Activated T-helper 2 cell treated with anti-CD3 and anti-CD28 coated beads, Interferon-gamma antibody, Interleukin-2, Interleukin-4, amounts not matched to agents 10 μg/mL and 5 μg/mL and 100 μg/mL, durations not matched to agents 14 hours and 24 hours and 36 hours (primary cell): Measurements from ENCODE around the gene CDC42EP4. TPM values are rescaled to one million over a fixed set of nuclear protein-coding genes. Genes with fewer than 3 reads are reported as not detected.
"Not testable (repeated sequence)": the region's sequence is repeated elsewhere in the genome, so short reads cannot be mapped to it uniquely, and the experiment has no call there.

Experiments
- DNase-seq: peaks from one replicate; pipeline ENCODE4 v3.0.0; 2021; ENCODE audit warnings: low spot score
- H3K27ac Mint-ChIP-seq: one replicate; pipeline ENCODE4 v1.8.0; 2021; ENCODE audit warnings: mixed read lengths
- H3K27me3 Mint-ChIP-seq: one replicate; pipeline ENCODE4 v1.8.0; 2021; ENCODE audit warnings: low read depth, mixed read lengths
- H3K36me3 Mint-ChIP-seq: one replicate; pipeline ENCODE4 v1.8.0; 2021; ENCODE audit warnings: low read depth, mixed read lengths
- H3K4me1 Mint-ChIP-seq: one replicate; pipeline ENCODE4 v1.8.0; 2021; ENCODE audit warnings: low read depth, mixed read lengths
- H3K4me3 Mint-ChIP-seq: one replicate; pipeline ENCODE4 v1.8.0; 2021; ENCODE audit warnings: low read depth, mild to moderate bottlenecking, moderate library complexity, mixed read lengths
- H3K9me3 Mint-ChIP-seq: one replicate; pipeline ENCODE4 v1.8.0; 2021; ENCODE audit warnings: mixed read lengths
- intact Hi-C: fragments of 100-400 bp; cut with micrococcal nuclease; formaldehyde crosslinking; loops from one replicate; pipeline ENCODE4 v1.15.1; 2023
- total RNA-seq: library from RNA; stranded (reverse); gene quantifications from 2 replicates; pipeline ENCODE4 v1.2.3, GENCODE V29; 2022

CDC42EP4 gene
- total RNA-seq, 1 donor from 2014 or later: 1.6 TPM

- H3K9me3 Mint-ChIP-seq: no peaks in the 10 kb centered on the region
- no peaks in the 10 kb centered on the region for H3K4me1 Mint-ChIP-seq
- no peak overlapping the region for H3K27ac Mint-ChIP-seq
- H3K27me3 Mint-ChIP-seq: no peaks in the 10 kb centered on the region
- intact Hi-C loops: no loop called here
- H3K4me3 Mint-ChIP-seq: no peak overlapping the region
- DNase-seq: no peak
- H3K36me3 Mint-ChIP-seq: no peaks in the 10 kb centered on the region
These were observed 42.5 kb downstream of the CDC42EP4 start for GRCh38 chr17:73269329-73269615.

- no peak for DNase-seq
- intact Hi-C loops: no loop called here
- no peaks in the 10 kb centered on the region for H3K27me3 Mint-ChIP-seq
- H3K4me3 Mint-ChIP-seq: no peak overlapping the region
- no peaks in the 10 kb centered on the region for H3K36me3 Mint-ChIP-seq
- no peak overlapping the region for H3K27ac Mint-ChIP-seq
- no peaks in the 10 kb centered on the region for H3K4me1 Mint-ChIP-seq
- H3K9me3 Mint-ChIP-seq: no peaks in the 10 kb centered on the region
These were observed 43.0 kb downstream of the CDC42EP4 start for GRCh38 chr17:73268582-73269328.

DNA sequence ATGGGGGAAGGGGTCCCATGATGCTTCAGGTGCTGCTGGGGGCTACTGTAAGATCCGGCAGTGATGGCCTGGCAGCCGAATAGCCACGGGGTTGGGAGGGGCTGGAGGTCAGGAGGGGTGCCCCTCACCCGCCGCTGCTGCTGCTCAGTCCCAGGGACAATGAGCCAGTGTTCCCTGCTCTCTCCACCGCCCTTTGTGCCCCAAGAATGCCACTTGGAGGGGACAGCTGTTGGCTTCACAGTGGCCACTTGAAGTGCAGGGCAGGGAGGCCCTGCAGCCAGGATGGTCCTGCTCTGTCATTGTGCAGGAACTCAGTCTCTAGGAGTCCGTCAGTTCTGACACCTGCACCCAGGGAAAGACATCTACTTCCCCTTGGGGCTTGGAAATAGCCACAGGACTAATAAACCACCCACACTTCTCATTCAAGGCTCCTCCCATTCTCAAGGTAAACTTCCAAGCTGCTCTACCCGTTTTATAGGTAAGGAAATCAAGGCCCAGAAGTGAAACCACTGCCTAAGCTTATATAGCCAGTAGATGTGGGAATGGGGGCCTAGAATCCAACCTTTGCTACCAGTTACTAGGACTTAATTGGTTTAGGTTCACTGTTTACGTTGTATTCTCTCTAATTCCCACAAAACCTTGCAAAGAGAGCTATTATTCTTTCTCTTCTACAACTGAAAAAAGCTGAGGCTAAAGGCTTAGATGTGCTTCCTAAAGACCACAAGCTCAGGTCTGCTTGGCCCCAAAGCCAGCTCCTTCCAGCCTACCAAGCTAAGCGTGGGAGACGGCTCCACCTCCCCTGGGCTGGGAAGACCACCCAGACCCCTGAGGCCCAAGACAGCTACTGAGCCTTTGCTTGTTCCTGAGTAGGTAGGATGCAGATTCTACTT is 43.9 kb downstream of the CDC42EP4 start:
- Mint-ChIP-seq H3K36me3 (no peaks in the 10 kb centered on the region), H3K4me1 (no peaks in the 10 kb centered on the region), H3K4me3 (no peak overlapping the region), H3K9me3 (no peaks in the 10 kb centered on the region), H3K27ac (no peak overlapping the region), H3K27me3 (no peaks in the 10 kb centered on the region)
- intact Hi-C loops: no loop called here
- DNase-seq: no peak

DNA sequence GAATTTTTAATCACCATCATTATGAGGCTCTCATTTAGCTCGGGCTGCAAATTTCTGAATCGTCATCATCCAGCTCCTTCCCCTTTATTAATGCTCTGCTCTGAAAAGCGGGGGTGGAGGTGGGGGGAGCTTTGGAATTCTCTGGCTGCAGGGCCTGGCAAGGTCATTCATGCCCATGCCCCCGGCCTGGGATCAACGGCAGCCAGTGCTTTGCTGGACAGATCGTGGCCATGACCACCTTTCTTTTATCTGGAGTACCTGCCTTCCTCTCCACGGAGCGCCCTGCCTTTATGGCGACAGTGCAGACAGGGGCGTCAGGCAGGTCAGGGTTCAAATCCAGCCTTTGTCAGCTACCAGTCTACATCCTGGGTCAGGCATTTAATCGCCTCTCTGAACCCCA is 45.0 kb downstream of the CDC42EP4 start:
- Mint-ChIP-seq H3K27ac (no peak overlapping the region), H3K9me3 (no peaks in the 10 kb centered on the region), H3K4me3 (no peak overlapping the region)

DNA sequence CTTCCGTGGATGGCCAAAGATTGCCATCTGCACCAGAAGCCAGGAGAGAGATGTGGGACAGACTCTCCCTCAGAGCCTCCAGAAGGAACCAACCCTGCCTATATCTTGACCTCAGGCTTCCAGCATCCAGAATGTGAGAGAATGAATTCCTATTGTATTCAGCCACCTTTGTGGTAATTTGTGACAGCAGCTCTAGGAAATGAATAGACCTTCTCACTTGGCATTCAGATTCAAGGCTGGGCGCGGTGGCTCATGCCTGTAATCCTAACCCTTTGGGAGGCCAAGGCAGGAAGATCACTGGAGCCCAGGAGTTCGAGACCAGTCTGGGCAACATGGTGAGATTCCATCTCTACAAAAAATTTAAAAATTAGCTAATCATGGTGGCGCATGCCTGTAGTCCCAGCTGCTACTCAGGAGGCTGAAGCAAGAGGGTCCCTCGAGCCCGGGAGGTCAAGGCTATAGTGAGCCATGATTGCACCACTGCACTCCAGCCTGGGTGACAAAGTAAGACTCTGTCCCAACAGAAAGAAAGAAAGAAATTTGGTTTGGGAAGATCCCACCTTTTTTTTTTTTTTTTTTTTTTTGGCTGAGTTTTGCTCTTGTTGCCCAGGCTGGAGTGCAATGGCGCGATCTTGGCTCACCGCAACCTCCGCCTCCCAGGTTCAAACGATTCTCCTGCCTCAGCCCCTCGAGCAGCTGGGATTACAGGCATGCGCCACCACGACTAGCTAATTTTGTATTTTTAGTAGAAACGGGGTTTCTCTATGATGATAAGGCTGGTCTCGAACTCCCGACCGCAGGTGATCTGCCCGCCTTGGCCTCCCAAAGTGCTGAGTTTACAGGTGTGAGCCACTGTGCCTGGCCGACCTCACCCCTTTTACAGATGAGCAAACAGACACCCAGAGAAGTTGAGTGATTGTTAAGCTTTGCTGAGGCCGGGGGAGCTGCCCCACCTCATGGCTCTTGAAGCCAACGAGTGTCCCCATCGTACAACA is 45.9 kb downstream of the CDC42EP4 start:
- Mint-ChIP-seq H3K9me3 (no peaks in the 10 kb centered on the region), H3K27ac (no peak overlapping the region), H3K36me3 (no peaks in the 10 kb centered on the region), H3K4me1 (no peaks in the 10 kb centered on the region), H3K4me3 (no peak overlapping the region), H3K27me3 (no peaks in the 10 kb centered on the region)
- no peak for DNase-seq
- intact Hi-C loops: no loop called here

More for the DNA sequence above, 45.0 kb downstream of the CDC42EP4 start:
- Mint-ChIP-seq H3K27me3 (no peaks in the 10 kb centered on the region), H3K4me1 (no peaks in the 10 kb centered on the region), H3K36me3 (no peaks in the 10 kb centered on the region)
- no peak for DNase-seq
- intact Hi-C loops: no loop called here

DNA sequence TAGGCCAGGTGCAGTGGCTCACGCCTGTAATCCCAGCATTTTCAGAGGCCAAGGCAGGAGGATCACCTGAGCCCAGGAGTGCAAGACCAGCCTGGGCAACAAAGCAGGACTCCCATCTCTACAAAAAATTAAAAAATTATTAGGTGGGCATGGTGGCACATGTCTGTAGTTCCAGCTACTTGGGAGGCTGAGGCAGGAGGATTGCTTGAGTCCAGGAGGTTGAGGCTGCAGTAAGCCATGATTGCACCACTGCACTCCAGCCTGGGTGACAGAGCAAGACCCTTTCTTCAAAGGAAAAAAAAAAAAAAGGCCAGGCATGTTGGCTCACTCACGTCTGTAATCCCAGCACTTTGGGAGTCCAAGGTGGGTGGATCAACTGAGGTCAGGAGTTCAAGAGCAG is 47.4 kb downstream of the CDC42EP4 start:
- H3K9me3 Mint-ChIP-seq, H3K27me3 Mint-ChIP-seq, H3K4me1 Mint-ChIP-seq, H3K27ac Mint-ChIP-seq, H3K4me3 Mint-ChIP-seq, intact Hi-C loops, DNase-seq, H3K36me3 Mint-ChIP-seq: not testable (repeated sequence)

DNA sequence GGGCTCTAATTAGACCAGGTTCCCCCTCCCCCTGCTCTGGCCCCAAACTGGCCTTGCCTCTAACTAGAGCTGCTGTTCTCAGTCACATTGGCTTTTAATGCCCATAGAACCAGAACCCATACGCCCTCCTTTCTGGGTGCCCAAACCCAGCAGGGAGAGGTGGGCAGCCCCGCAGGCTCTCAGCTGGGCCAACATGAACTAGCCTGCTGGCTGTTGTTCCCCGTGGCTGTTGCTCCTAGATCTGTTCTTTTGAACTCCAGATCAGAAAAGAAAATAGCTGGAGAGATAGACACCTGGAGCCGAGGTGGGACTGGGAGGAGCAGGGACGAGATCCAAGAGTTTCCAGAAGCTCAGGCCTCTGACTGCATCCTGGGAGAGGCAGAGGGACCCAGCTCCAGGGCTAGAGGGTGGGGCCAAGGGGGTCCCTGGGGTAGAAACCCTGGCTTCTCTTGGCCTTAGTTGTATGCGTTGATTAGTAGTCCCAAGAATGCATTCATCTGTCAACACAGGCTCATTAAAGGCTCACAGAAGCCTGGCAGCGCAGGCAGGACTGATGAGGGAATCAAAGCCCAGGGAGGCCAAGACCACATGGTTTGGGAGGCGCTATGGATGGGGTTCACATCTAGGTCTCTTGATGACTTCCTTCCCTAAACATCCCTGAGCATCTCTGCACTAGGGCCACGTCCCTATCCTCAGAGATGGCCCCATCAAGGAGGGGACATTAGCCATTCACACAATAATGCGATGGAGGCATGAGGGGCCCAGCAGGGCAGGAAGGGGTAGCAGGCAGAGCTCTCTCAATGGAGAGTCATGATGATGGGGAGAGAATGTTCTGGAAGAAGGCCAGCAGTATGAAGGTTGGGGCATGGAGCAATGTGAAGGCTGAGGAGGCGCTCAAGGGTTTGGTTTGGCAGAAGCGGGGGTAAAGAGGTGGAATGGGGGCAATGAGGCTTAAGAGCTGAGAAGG is 48.8 kb downstream of the CDC42EP4 start:
- Mint-ChIP-seq H3K9me3 (no peaks in the 10 kb centered on the region), H3K27me3 (no peaks in the 10 kb centered on the region), H3K27ac (no peak overlapping the region), H3K4me3 (no peak overlapping the region), H3K36me3 (no peaks in the 10 kb centered on the region), H3K4me1 (no peaks in the 10 kb centered on the region)
- no peak for DNase-seq
- intact Hi-C loops: no loop called here

DNA sequence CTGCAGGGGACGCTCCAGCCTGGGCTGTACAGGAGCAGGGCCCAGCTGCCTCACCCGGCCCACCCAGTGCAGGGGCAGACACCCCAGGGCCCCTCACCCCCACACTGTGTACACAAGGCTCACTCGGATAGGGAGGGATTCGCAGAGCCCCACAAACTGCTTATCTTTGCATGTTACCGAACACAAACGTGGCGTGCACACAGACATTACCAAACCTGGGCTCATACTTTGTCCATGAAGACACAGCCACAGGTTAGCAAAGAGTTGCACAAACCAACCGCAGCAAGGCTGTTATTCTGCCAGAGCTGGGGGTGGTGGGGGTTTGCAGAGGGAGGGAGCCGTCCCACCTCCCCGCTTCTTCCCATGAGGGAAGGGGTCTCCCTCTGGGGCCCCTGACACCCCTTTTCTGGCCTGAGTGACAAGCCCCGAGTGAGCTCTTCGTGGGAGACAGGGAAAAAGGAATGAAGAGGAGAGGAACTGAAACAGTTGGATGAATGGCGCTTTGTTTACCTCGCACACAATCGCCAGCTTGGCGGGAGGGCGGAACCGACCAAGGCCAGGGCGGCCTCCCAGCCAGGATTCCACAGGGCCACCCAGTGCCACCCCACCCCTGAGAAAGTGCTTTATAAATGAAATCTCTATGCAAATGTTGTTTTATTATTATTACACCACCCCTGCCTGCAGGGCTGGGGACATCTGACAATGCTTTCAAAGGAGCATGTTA is 49.7 kb downstream of the CDC42EP4 start:
- H3K27me3 Mint-ChIP-seq: no peaks in the 10 kb centered on the region
- no peaks in the 10 kb centered on the region for H3K9me3 Mint-ChIP-seq
- H3K36me3 Mint-ChIP-seq: no peaks in the 10 kb centered on the region
- DNase-seq: no peak
- H3K27ac Mint-ChIP-seq: no peak overlapping the region
- no peak overlapping the region for H3K4me3 Mint-ChIP-seq
- no peaks in the 10 kb centered on the region for H3K4me1 Mint-ChIP-seq
- intact Hi-C loops: no loop called here

DNA sequence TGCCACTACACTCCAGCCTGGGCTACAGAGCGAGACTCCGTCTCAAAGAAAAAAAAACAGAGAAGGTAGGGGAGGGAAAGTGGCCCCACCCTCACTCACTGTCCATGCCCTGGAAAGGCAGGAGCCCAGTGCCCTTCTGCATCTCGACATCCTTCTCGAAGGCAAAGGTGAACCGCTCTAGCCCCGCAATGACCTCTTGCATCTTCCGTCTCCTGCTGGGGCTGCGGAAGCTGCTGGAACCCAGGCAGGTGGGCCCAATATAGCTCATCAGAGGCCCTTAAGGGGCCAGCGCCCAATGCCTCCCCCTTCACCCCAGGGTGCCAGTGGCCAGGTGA is 50.2 kb downstream of the CDC42EP4 start, which contains the start of gene CPSF4L:
TSS of gene CPSF4L (minus strand) at position 264 of the 335 bp plus-strand sequence. CDS start at position 202, 62 bp downstream.
- no peaks in the 10 kb centered on the region for H3K4me1 Mint-ChIP-seq
- intact Hi-C loops: no loop called here
- no peak for DNase-seq
- no peak within 1 kb of the TSS for H3K4me3 Mint-ChIP-seq
- no peaks in the 10 kb centered on the region for H3K9me3 Mint-ChIP-seq
- no peak within 1 kb of the TSS for H3K27ac Mint-ChIP-seq
- H3K27me3 Mint-ChIP-seq: no peaks in the 10 kb centered on the region
- no peaks in the 10 kb centered on the region for H3K36me3 Mint-ChIP-seq

- Mint-ChIP-seq H3K4me1 (no peaks in the 10 kb centered on the region), H3K27me3 (no peaks in the 10 kb centered on the region), H3K36me3 (no peaks in the 10 kb centered on the region), H3K4me3 (no peak overlapping the region), H3K27ac (no peak overlapping the region), H3K9me3 (no peaks in the 10 kb centered on the region)
- DNase-seq: no peak
- intact Hi-C loops: loop anchor here (5.0 to 10.0 kb wide), 2 partner anchors 530 to 693 kb away; no protein-coding TSS in a partner anchor
These were observed 54.3 kb downstream of the CDC42EP4 start for GRCh38 chr17:73257516-73257915.

DNA sequence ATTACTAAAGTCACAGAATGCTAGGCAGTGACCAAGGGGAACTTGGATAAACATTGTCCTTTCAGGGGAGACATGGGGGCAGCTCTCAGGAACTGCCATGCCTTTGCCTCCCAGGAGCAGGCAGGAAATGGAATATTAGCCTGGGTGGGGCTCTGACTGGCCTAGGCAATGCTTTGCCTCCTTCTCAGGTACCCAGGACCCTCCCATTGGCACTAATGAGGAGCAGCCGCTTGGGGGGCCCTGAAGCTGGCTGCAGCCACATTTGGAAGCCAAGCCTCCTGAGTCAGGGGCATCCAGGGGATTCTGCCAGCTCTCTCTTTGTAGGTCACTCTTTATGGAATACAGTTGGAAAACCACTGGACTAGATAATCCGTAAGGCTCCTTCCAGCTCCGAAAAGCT is 55.6 kb downstream of the CDC42EP4 start:
- intact Hi-C loops: loop anchor here (5.0 to 10.0 kb wide), 2 partner anchors 529 to 691 kb away; no protein-coding TSS in a partner anchor
- Mint-ChIP-seq H3K36me3 (no peaks in the 10 kb centered on the region), H3K27ac (no peak overlapping the region), H3K27me3 (no peaks in the 10 kb centered on the region), H3K9me3 (no peaks in the 10 kb centered on the region), H3K4me1 (no peaks in the 10 kb centered on the region), H3K4me3 (no peak overlapping the region)
- DNase-seq: no peak
